HG03565 (cell line): ENCODE data around the gene MFSD6.
"Not testable (repeated sequence)": the region's sequence is repeated elsewhere in the genome, so short reads cannot be mapped to it uniquely, and the experiment has no call there.

Source experiments
- ATAC-seq: cut with Tn5 transposase; IDR thresholded peaks from one replicate; pipeline ENCODE4 v1.9.1; 2021; ENCODE audit warnings: mild to moderate bottlenecking, moderate library complexity; ENCODE audit not compliant: unreplicated experiment

The MFSD6 gene

DNA sequence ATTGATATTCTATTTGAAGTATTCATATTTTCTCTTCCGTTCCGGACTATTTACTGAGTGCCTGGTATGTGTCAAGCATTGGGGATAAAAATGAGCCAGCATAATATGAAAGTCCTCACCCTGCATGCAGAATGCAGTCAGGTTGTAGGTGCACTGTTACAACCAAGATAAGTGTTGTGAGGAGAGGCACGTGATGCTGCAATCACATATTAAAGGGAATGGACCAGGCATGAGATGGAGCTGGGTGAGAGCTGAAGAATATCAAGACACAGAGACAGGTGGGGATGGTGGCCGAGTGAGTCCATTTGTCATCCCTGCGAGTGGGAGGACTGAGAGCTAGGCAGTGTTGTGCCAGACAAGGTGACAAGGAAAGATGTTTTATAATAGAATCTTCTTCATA lies 52.3 kb downstream of the MFSD6 start:
- ATAC-seq = no peak

- no peak for ATAC-seq
Observed at GRCh38 chr2:190462181-190462580, 54.0 kb downstream of the MFSD6 start.

- ATAC-seq = no peak
Observed at GRCh38 chr2:190462611-190463010, 54.5 kb downstream of the MFSD6 start.

DNA sequence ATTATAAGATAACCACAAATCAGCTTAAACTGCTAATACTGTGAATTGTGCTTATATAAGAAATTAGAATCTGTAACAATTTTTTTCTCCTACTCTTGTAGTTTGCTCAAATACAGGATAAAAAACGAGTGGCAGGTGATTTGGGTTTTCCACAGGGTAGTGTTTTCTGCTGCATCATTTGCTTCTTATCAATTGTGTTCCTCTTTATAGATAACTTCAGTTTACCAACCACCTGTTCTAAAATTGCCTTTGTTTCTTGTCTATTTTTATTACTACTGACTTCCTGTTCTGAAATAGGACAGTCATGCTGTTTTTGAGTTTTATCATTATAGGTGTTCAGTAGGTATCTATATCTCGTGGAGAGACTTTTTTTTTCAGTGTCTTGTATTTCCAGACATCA lies 56.9 kb downstream of the MFSD6 start:
- peak; percentile 49 for ATAC-seq

DNA sequence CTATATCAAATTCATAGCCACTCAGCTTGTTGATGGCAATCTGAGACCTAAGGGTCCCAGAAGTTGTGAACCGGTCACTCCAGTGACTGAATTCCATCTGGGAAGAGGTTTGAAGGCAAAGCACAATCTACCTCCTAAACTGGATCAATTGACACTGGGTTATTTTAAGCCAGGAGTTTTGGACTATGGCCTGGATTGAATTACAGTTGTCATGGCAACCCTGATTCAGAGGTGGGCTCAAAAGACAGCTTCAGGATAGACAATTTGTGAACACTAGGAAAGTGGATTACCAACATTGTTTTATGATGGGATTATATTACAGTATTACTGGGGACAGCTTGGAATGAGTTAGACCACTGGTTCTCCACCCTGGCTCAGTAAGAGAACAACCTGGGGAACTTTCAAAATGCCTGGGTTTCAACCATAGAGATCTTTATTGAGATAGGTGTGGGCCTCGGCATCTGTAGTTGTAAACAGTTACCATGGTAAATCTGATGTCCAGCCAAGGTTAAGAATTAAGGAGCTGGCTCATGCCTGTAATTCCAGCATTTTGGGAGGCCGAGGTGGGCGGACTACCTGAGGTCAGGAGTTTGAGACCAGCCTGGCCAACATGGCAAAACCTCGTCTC lies 58.8 kb downstream of the MFSD6 start:
- no peak for ATAC-seq

DNA sequence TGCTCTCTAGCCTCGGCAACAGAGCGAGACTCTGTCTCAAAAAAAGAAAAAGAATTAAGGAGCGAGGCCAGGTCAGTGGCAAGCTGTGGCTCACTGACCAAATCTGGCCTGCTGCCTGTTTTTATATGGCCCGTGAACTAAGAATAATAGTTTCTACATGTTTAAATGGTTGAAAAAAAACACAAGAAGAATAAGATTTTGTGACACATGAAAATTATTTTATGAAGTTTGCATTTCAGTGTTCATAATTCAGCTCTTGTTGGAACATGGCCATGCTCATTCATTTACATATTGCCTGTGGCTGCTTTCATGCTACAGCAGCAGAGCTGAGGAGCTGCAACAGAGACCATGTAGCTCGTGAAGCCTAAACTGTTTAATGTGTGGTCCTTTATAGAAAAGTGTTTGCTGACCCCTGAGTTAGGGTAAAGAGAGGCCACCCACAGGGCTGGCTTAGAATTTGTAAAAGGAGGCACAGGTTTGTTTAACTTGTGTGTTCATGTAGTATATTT lies 59.5 kb downstream of the MFSD6 start:
- peak; percentile 40 for ATAC-seq

DNA sequence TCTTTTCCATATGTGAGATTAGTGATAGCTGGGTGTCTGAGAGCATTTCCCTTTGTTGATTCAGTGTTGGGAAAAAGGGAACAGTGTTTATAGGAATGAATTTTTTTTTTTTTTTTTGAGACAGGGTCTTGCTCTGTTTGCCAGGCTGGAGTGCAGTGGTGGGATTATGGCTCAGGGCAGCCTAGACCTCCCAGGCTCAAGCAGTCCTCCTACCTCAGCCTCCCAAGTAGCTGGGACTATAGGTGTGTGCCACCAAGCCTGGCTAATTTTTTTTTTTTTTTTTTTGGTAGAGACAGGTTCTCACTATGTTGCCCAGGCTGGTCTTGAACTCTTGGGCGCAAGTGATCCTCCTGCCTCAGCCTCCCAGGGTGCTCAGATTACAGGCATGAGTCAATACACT lies 60.2 kb downstream of the MFSD6 start:
- ATAC-seq = not testable (repeated sequence)

GRCh38 chr2:190468814-190469569 lies 60.8 kb downstream of the MFSD6 start:
- ATAC-seq = peak; percentile 35

DNA sequence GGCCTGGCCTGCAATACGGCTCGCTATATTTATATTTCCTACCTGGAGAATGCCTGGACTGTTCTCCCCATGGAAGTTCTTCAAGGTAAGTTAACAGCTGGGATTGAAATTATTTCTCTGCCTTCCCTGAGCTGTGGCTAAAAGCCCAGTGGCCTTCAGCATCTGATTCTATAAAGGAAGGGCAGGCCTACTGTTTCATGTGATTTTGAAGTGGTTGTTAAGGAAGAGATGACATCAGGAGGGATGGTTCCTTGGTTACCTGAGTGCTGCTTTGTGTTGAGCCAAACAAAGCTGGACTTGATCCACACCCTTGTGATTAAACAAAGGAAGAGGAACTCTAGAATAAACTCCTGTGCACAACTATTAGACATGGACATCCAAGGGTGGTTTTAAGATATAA lies 61.6 kb downstream of the MFSD6 start:
- no peak for ATAC-seq

DNA sequence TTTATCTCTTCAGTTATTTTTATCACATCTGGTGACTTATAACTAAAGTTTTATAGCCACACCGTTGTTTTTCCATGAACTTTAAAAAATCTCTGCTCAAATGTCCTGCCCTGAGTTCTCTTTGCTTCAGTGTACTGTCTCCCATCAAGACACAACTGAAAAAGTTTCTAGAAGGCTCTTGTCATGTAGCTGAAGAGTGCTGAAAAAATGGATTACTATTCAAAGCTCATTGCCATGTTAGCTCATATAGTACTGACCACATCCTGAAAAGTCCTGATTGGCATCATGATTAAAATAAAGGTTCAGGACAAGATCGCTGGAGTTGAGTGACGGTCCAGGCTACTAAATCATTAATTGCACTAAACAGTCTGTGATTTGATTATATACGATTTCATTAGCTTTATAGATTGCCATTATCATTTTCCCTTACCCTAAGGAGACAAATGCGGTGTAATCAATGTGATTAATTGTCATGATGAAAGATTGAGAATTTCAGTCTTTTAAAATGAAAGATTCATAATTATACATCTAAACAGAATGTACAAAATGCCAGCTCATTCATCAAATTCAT lies 62.2 kb downstream of the MFSD6 start:
- ATAC-seq = no peak

GRCh38 chr2:190477661-190478454 lies 69.7 kb downstream of the MFSD6 start:
- ATAC-seq = no peak

DNA sequence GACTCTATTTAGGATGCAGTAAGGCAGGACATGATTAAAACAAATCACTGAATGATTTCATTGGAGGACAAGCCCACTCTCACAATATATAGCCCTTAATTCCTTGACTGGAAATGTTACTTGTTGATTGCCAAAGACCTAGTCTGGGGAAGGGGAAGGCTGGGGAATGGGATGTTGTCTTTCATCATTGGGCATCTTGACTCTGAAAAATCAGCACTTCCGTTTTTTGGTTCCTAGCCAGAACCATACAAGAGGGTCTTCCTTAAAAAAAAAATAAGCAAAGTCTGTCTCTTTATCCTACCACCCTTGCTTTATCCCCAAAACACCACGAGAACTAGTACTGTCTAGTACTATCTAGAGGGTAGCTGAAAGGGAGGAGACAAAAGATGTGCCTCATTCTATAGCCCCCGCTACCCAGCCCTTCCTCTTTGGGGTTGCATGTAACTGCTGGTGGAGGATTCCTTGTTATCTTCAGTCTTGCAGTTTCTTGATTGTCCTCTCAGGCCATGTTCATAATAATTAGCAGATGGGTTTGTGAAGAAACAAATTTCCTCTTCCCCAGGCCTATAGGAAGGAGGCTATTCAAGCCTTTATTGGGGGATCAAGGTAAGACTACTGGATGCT lies 70.5 kb downstream of the MFSD6 start:
- ATAC-seq = no peak

DNA sequence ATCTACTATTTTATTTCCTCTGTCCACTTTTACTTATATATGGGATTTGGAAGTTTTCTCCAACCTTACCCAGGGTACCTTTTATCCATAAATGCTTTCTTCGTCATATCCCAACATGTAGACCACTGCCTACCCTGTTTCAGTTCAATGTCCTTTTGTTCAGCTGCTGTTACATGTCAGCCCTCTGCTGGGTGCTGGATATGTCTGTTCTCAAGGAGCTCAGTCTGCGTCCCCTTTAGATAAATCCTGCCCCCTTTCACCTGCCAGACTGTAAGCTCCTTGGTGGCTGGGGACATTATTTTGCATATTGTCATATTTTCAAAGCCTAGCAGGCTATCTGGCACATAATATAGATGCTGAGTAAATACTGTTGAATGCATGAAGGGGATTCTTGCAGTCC lies 73.2 kb downstream of the MFSD6 start:
- no peak for ATAC-seq

DNA sequence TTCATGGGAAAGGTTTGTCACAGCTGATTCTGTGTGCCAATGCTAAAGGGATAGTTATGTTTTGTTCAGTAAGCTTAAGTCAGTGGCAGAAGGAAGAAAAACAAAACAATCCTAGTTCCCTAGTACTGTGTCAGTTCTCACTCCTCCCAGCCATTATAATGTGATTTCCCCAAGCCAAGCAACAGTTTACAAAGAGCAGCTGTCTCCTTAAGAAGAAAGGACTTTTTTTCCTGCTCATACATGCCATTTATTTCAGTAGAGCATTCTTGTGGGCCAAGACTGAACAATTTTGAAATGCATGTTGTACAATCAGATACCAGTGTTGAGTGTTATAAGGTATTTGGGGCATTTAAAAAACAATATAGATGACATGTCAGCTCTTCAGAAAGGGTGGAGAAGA lies 74.3 kb downstream of the MFSD6 start:
- ATAC-seq = no peak

DNA sequence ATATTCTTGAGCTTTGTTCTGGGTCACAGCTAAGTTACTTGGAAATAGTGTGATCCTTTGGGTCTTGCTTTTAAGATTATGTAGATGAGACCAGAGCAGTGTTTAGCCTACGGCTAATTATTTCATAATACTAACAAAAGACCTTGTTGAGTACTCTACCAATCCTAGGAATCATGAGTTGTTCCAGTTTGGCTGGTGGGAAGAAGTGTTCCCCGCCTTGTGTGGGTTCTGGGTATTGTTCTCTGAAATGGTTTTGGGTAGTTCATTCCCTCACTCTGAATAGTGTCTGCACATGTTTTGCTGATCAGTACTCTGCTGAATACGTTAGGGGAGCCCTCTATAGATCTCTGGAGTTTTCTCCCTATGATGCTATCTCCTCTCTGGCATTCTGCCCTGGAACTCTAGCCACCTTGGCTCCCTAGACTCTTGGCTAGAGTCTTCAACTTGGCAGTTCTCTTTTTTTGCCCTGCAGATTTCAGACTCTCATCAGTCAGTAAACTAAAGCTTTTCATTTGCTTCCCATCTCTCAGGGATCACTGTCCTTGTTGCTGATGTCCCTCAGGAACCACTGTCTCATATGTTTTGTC lies 78.0 kb downstream of the MFSD6 start:
- ATAC-seq = no peak

DNA sequence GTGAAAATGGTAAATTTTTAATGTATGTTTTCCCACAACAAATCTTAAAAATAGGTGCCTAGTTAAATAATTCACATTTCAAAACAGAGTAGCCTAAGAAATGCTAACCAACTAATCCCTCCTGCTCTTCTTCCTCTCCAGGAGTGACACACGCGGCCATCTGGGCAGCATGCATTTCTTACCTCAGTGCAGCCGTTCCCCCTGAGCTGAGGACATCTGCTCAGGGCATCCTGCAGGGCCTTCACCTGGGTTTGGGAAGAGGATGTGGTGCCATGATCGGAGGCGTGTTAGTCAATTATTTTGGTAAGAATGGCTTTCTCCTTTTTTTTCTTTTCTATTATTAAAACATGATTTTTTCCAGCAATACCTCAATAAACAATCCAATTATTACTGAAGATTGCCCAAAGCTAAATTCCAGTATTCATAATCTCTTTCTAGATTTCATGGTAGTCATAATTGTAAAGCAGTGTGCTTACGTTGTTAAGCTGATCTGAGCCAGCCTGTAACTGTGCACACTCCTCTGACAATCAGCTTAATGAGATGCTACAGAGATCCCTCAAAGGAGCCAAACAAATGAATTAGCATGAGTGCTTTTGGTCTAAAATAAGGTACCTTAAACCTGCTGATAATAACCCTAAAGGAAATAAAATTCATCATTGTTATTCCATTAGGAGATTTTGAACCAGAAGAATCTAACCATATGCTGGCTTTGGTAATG lies 80.5 kb downstream of the MFSD6 start:
- no peak for ATAC-seq

- ATAC-seq = no peak
Observed at GRCh38 chr2:190489475-190489874, 81.3 kb downstream of the MFSD6 start.

GRCh38 chr2:190490502-190490901 lies 82.3 kb downstream of the MFSD6 start:
- ATAC-seq = no peak

GRCh38 chr2:190493095-190493494 lies 84.9 kb downstream of the MFSD6 start:
- no peak for ATAC-seq
